SU-DHL-6 (cell line): ENCODE results near the gene CENPU.

Source experiments
- H2AFZ ChIP-seq: fragments of 200-600 bp; sonication (generic); 2 replicates; pipeline ENCODE4 v1.6.1; 2014; ENCODE audit warnings: low read depth, mild to moderate bottlenecking, moderate library complexity, mixed read lengths, antibody characterized with exemption, low read length; ENCODE audit not compliant: severe bottlenecking
- H3F3A ChIP-seq: fragments of 200-600 bp; shearing (Covaris generic); 2 replicates; pipeline ENCODE4 v1.6.0; 2016; ENCODE audit warnings: antibody characterized with exemption, mild to moderate bottlenecking; ENCODE audit not compliant: insufficient read depth
- H3K27ac ChIP-seq: fragments of 200-600 bp; sonication (generic); 2 replicates; pipeline ENCODE4 v1.5.1; 2016; ENCODE audit warnings: low read depth, mild to moderate bottlenecking, low read length, moderate library complexity, mixed read lengths
- H3K27me3 ChIP-seq: fragments of 200-600 bp; sonication (generic), shearing (Covaris generic); 2 replicates; pipeline ENCODE4 v1.6.0; 2014; ENCODE audit warnings: mild to moderate bottlenecking, low read length
- H3K36me3 ChIP-seq: fragments of 200-600 bp; sonication (generic); 2 replicates; pipeline ENCODE4 v1.6.1; 2014; ENCODE audit warnings: mild to moderate bottlenecking, low read length, mixed read lengths
- H3K4me2 ChIP-seq: fragments of 300-600, 200-600 bp; shearing (Covaris generic), sonication (generic); 2 replicates; pipeline ENCODE4 v1.6.0; 2014; ENCODE audit warnings: low read length, low read depth, mild to moderate bottlenecking; ENCODE audit not compliant: poor library complexity, severe bottlenecking
- H3K4me3 ChIP-seq: fragments of 200-600 bp; sonication (generic); 2 replicates; pipeline ENCODE4 v1.5.1; 2014; ENCODE audit warnings: antibody characterized with exemption, low read length, mild to moderate bottlenecking, mixed read lengths; ENCODE audit not compliant: insufficient read depth, poor library complexity, severe bottlenecking
- H3K79me2 ChIP-seq: fragments of 200-600 bp; sonication (generic); 2 replicates; pipeline ENCODE4 v1.6.1; 2014; ENCODE audit warnings: mild to moderate bottlenecking, low read length, moderate library complexity; ENCODE audit not compliant: insufficient read depth
- H3K9ac ChIP-seq: fragments of 200-600 bp; sonication (generic); 2 replicates; pipeline ENCODE4 v1.7.0; 2014; ENCODE audit warnings: mild to moderate bottlenecking, low read length
- H3K9me2 ChIP-seq: fragments of 200-600 bp; sonication (generic); replicated peaks from 2 replicates; pipeline ENCODE4 v1.6.1; 2014; ENCODE audit warnings: low read length; ENCODE audit not compliant: insufficient read depth
- H3K9me3 ChIP-seq: fragments of 200-600 bp; sonication (generic); 2 replicates; pipeline ENCODE4 v1.6.1; 2014; ENCODE audit warnings: low read length, mixed read lengths; ENCODE audit not compliant: insufficient read depth
- H4K20me1 ChIP-seq: fragments of 200-600 bp; sonication (generic); 2 replicates; pipeline ENCODE4 v1.6.1; 2014; ENCODE audit warnings: low read depth, mild to moderate bottlenecking, antibody characterized with exemption, low read length, moderate library complexity, mixed read lengths
- EZH2phosphoT487 ChIP-seq: fragments of 200-600 bp; sonication (generic), shearing (Covaris generic); conservative IDR thresholded peaks from 2 replicates; pipeline ENCODE4 v1.6.1; 2018; ENCODE audit warnings: mild to moderate bottlenecking, antibody characterized with exemption, low read length, moderate library complexity, mixed read lengths
- TF ChIP-seq, protein P1 (sequence below): fragments of 200-600 bp; sonication (generic); IDR thresholded peaks from one replicate; pipeline ENCODE4 v1.5.1; 2017; ENCODE audit warnings: antibody characterized with exemption, mild to moderate bottlenecking, low read length, moderate library complexity; ENCODE audit not compliant: insufficient read depth, poor library complexity, severe bottlenecking

The CENPU gene

GRCh38 chr4:184648313-184649025, 85.4 kb downstream of the CENPU start:
- Histone ChIP-seq H2AFZ (peak overlapping the region; percentile 5), H3K4me3 (peak overlapping the region; percentile 90), H3F3A (peaks cover 9% of the 10 kb centered on the region), H3K4me2 (peak overlapping the region; percentile 79), H3K9ac (peak overlapping the region; percentile 94), H3K79me2 (peaks cover 57% of the 10 kb centered on the region), H3K27ac (peak overlapping the region; percentile 71), H4K20me1 (no peaks in the 10 kb centered on the region), H3K27me3 (no peaks in the 10 kb centered on the region), H3K9me2 (no peaks in the 10 kb centered on the region), H3K9me3 (no peaks in the 10 kb centered on the region), H3K36me3 (peaks cover 15% of the 10 kb centered on the region; the same call in 1 of the 2 replicates)
- TF ChIP-seq EZH2phosphoT487, result no peak
- TF ChIP-seq, protein P1, sequence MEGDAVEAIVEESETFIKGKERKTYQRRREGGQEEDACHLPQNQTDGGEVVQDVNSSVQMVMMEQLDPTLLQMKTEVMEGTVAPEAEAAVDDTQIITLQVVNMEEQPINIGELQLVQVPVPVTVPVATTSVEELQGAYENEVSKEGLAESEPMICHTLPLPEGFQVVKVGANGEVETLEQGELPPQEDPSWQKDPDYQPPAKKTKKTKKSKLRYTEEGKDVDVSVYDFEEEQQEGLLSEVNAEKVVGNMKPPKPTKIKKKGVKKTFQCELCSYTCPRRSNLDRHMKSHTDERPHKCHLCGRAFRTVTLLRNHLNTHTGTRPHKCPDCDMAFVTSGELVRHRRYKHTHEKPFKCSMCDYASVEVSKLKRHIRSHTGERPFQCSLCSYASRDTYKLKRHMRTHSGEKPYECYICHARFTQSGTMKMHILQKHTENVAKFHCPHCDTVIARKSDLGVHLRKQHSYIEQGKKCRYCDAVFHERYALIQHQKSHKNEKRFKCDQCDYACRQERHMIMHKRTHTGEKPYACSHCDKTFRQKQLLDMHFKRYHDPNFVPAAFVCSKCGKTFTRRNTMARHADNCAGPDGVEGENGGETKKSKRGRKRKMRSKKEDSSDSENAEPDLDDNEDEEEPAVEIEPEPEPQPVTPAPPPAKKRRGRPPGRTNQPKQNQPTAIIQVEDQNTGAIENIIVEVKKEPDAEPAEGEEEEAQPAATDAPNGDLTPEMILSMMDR, result no peak

DNA sequence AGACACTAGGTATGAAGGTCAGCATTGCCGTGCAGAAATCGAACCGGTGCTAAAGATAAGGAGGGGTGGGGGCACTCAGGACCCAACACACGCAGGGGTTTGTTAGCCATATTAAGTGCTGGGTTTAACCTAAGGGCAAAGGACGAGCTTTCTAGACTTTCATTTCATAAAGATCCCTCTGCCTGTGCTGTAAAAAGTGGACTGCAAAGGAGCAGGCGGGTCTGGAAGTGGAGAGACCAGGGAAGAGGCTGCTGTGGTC, 85.9 kb downstream of the CENPU start:
- H2AFZ ChIP-seq, result no peak overlapping the region

DNA sequence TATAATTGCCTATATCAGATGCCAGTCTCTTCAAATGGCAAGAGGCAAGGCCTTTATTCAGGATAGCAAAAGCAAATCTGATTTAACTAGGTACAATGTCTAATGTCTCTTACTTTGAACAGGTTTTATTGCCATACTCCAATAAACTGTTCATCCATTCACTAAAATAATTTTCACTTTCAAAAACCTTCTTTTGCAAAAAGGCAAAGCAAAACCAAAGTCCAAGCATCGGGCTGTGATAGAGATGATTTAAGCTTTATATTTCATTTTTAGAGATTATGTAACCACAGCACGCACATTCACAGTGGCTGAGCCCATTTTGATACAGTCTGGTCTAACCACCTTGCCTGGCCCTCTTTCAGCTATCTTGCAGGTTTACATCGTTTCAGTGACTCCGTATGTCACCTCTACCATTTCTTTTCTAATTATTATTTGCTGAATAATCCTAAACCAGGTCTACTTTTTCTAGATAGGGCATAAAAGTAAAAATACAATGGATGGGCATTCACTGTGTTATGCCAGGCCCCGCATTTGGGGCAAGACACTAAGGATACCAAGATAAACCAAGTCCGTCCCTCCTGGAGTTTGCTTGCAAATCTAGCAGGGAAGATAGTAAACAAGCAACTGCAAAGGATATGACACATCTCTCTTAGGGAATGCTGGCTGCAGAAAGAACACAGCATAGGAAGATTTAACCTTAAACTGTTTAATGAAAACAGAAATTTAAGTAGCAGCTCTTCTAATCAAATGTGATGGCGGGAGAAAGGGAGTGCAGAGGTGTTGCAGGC, 86.4 kb downstream of the CENPU start:
- Histone ChIP-seq H3K4me2 (peak overlapping the region; percentile 79), H3K27me3 (no peaks in the 10 kb centered on the region), H3K9me3 (no peaks in the 10 kb centered on the region), H3F3A (peaks cover 9% of the 10 kb centered on the region), H3K27ac (peak overlapping the region; percentile 71; the same call in 1 of the 2 replicates), H2AFZ (no peak overlapping the region), H3K36me3 (peaks cover 15% of the 10 kb centered on the region; the same call in 1 of the 2 replicates), H3K9me2 (no peaks in the 10 kb centered on the region), H3K4me3 (peak overlapping the region; percentile 90), H4K20me1 (no peaks in the 10 kb centered on the region), H3K9ac (peak overlapping the region; percentile 94), H3K79me2 (peaks cover 67% of the 10 kb centered on the region)
- no peak for TF ChIP-seq EZH2phosphoT487
- TF ChIP-seq, protein P1, result no peak

More for the DNA sequence above, 85.9 kb downstream of the CENPU start:
- Histone ChIP-seq H3K79me2 (peaks cover 61% of the 10 kb centered on the region), H3F3A (peaks cover 9% of the 10 kb centered on the region), H3K9ac (peak overlapping the region; percentile 94), H3K9me2 (no peaks in the 10 kb centered on the region), H4K20me1 (no peaks in the 10 kb centered on the region), H3K27me3 (no peaks in the 10 kb centered on the region), H3K4me3 (peak overlapping the region; percentile 90), H3K9me3 (no peaks in the 10 kb centered on the region), H3K36me3 (peaks cover 15% of the 10 kb centered on the region; the same call in 1 of the 2 replicates), H3K4me2 (peak overlapping the region; percentile 79), H3K27ac (peak overlapping the region; percentile 71)
- TF ChIP-seq, protein P1, result no peak
- no peak for TF ChIP-seq EZH2phosphoT487
